BLaER1 treated with 17β-estradiol and CSF1 and Interleukin-3, amounts not matched to agents 10 nM and 100 nM (cell line): ENCODE measurements around the gene DCTN2.

ENCODE experiments used
- H3K27ac ChIP-seq, 11 experiments: shearing (Covaris generic); formaldehyde crosslinking; 2 replicates each; pipeline ENCODE4 v1.8.1; 2022
- H3K27me3 ChIP-seq, 11 experiments: shearing (Covaris generic); formaldehyde crosslinking; 2 replicates each; pipeline ENCODE4 v1.8.1; 2022
- H3K36me3 ChIP-seq, 11 experiments: shearing (Covaris generic); formaldehyde crosslinking; 2 replicates each; pipeline ENCODE4 v1.8.1; 2022
- H3K4me1 ChIP-seq, 10 experiments: shearing (Covaris generic); formaldehyde crosslinking; 2 replicates each; pipeline ENCODE4 v1.8.1; 2022
- H3K4me2 ChIP-seq, 11 experiments: shearing (Covaris generic); formaldehyde crosslinking; 2 replicates each; pipeline ENCODE4 v1.8.1; 2022
- H3K4me3 ChIP-seq, 10 experiments: shearing (Covaris generic); formaldehyde crosslinking; 2 replicates each; pipeline ENCODE4 v1.8.1; 2022
- H3K9ac ChIP-seq, 11 experiments: shearing (Covaris generic); formaldehyde crosslinking; 2 replicates each; pipeline ENCODE4 v1.8.1; 2022
- H3K9me3 ChIP-seq, 11 experiments: shearing (Covaris generic); formaldehyde crosslinking; replicated peaks in 1 of 11; 2 replicates each; pipeline ENCODE4 v1.8.1; 2022
- H4K20me1 ChIP-seq, 11 experiments: shearing (Covaris generic); formaldehyde crosslinking; 2 replicates each; pipeline ENCODE4 v1.8.1; 2022
- Cebpa-rat ChIP-seq, 11 experiments: shearing (Covaris generic); IDR thresholded peaks; 2 replicates each; pipeline ENCODE4 v1.8.1; 2022

Gene DCTN2

DNA sequence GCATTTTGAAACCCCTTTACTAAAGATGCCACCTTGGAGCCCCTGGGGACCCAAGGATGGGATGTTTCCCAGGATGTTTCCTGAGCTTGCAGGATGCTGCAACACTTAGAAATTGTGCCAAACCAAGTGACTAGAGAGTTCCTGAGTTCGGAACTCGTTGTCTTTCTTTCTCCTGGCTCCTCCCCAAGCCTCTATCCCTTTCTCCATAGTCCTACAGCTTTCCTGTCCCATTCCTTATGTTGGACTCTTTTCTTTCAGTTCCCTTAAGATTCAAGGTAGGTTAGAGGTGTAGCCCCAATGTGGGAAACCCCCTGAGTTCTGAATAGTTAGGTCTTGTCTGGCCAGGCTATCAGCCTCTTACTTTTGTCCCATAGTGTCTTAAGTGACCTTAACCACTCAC is 1.5 kb upstream of the DCTN2 start:
- H3K9ac ChIP-seq = no peak overlapping the region
- H3K27ac ChIP-seq = no peak overlapping the region
- no peak overlapping the region for H3K4me2 ChIP-seq
- peaks cover 43 to 57% (median 47%) of the 10 kb centered on the region in 11 experiments for H3K27me3 ChIP-seq
- TF ChIP-seq Cebpa-rat (IDR thresholded peaks at IDR 0.05) = no peak
- peaks cover 34 to 46% (median 40%) of the 10 kb centered on the region in 10 experiments for H3K4me1 ChIP-seq
- H4K20me1 ChIP-seq = peaks cover 0 to 16% (median 7%) of the 10 kb centered on the region in 11 experiments; a peak in 9 of 22 replicates
- peaks cover 0 to 12% (median 0%) of the 10 kb centered on the region in 11 experiments; a peak in 4 of 22 replicates for H3K36me3 ChIP-seq
- H3K4me3 ChIP-seq = no peak overlapping the region
- H3K9me3 ChIP-seq = no peaks in the 10 kb centered on the region

- Histone ChIP-seq H3K9ac (no peak overlapping the region), H3K27ac (no peak overlapping the region), H3K36me3 (peaks cover 0 to 12% (median 0%) of the 10 kb centered on the region in 11 experiments; a peak in 4 of 22 replicates), H3K27me3 (peaks cover 43 to 57% (median 47%) of the 10 kb centered on the region in 11 experiments), H3K9me3 (no peaks in the 10 kb centered on the region), H3K4me2 (no peak overlapping the region), H4K20me1 (peaks cover 0 to 18% (median 7%) of the 10 kb centered on the region in 11 experiments; a peak in 9 of 22 replicates), H3K4me3 (no peak overlapping the region), H3K4me1 (peaks cover 37 to 46% (median 40%) of the 10 kb centered on the region in 10 experiments)
- TF ChIP-seq Cebpa-rat (IDR thresholded peaks at IDR 0.05) = no peak
These were observed 972 bp upstream of the DCTN2 start for GRCh38 chr12:57548013-57548315.

GRCh38 chr12:57547288-57548012 is 458 bp upstream of the DCTN2 start:
- H4K20me1 ChIP-seq = peaks cover 0 to 19% (median 7%) of the 10 kb centered on the region in 11 experiments; a peak in 9 of 22 replicates
- TF ChIP-seq Cebpa-rat (IDR thresholded peaks at IDR 0.05) = no peak
- peak overlapping the region; percentile 88 to 98 (median 95); a peak in 21 of 22 replicates for H3K9ac ChIP-seq
- H3K27me3 ChIP-seq = peaks cover 43 to 52% (median 47%) of the 10 kb centered on the region in 11 experiments
- peak overlapping the region; percentile 19 to 98 (median 78); a peak in 21 of 22 replicates for H3K4me2 ChIP-seq
- H3K4me3 ChIP-seq = peak overlapping the region; percentile 79 to 99 (median 94)
- H3K9me3 ChIP-seq = no peaks in the 10 kb centered on the region
- H3K27ac ChIP-seq = peak overlapping the region in 5 of 11 experiments; percentile 86 to 96 (median 94); a peak in 9 of 22 replicates
- peaks cover 35 to 46% (median 44%) of the 10 kb centered on the region in 10 experiments for H3K4me1 ChIP-seq
- H3K36me3 ChIP-seq = peaks cover 0 to 16% (median 3%) of the 10 kb centered on the region in 11 experiments; a peak in 12 of 22 replicates

- no peak for TF ChIP-seq Cebpa-rat (IDR thresholded peaks at IDR 0.05)
- H3K4me1 ChIP-seq = peaks cover 35 to 52% (median 45%) of the 10 kb centered on the region in 10 experiments
- H3K36me3 ChIP-seq = peaks cover 10 to 31% (median 19%) of the 10 kb centered on the region in 11 experiments; a peak in 21 of 22 replicates
These were observed 1.1 kb downstream of the DCTN2 start for GRCh38 chr12:57545809-57546437.

DNA sequence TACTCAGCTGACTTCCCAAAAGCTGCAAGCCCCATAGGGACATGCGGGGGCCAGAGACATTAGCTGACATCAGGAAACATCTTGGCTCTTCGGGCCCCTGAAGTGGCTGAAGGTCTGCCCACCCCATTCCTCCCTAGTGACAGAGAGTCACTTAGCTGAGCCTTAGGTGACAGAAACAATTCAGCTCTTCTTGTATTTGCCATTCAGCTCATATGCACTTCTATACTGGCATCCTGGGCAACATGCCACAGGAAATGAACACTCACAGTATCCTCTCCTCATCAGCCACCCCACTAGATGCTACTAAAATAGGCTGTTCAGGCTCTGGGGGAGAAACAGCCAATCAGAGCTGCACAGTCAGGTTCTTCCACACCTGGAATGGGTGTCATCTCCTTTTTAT is 3.4 kb downstream of the DCTN2 start:
- H3K4me2 ChIP-seq = peak overlapping the region; percentile 59 to 98 (median 95)
- H3K27ac ChIP-seq = peak overlapping the region in 7 of 11 experiments; percentile 14 to 40 (median 25); a peak in 10 of 22 replicates
- no peak for TF ChIP-seq Cebpa-rat (IDR thresholded peaks at IDR 0.05)
- no peak overlapping the region for H3K4me3 ChIP-seq
- H3K27me3 ChIP-seq = peaks cover 12 to 15% (median 13%) of the 10 kb centered on the region in 11 experiments
- peaks cover 0 to 54% (median 10%) of the 10 kb centered on the region in 11 experiments; a peak in 12 of 22 replicates for H4K20me1 ChIP-seq
- peaks cover 19 to 53% (median 42%) of the 10 kb centered on the region in 11 experiments for H3K36me3 ChIP-seq
- H3K4me1 ChIP-seq = peaks cover 35 to 52% (median 45%) of the 10 kb centered on the region in 10 experiments
- no peaks in the 10 kb centered on the region for H3K9me3 ChIP-seq
- H3K9ac ChIP-seq = peak overlapping the region in 8 of 11 experiments; percentile 32 to 58 (median 41); a peak in 13 of 22 replicates

More at GRCh38 chr12:57545809-57546437, 1.1 kb downstream of the DCTN2 start:
- no peaks in the 10 kb centered on the region for H3K9me3 ChIP-seq
- peaks cover 35 to 38% (median 36%) of the 10 kb centered on the region in 11 experiments for H3K27me3 ChIP-seq
- H3K27ac ChIP-seq = peak overlapping the region; percentile 75 to 96 (median 89); a peak in 21 of 22 replicates
- H3K9ac ChIP-seq = peak overlapping the region; percentile 88 to 98 (median 95)
- peak overlapping the region; percentile 78 to 98 (median 95) for H3K4me2 ChIP-seq
- peak overlapping the region; percentile 79 to 99 (median 94) for H3K4me3 ChIP-seq
- peaks cover 0 to 30% (median 9%) of the 10 kb centered on the region in 11 experiments; a peak in 11 of 22 replicates for H4K20me1 ChIP-seq

GRCh38 chr12:57541717-57542116 is 5.3 kb downstream of the DCTN2 start:
- Histone ChIP-seq H3K4me2 (no peak overlapping the region), H4K20me1 (peaks cover 0 to 65% (median 10%) of the 10 kb centered on the region in 11 experiments; a peak in 12 of 22 replicates), H3K9ac (no peak overlapping the region), H3K4me3 (no peak overlapping the region), H3K4me1 (peaks cover 38 to 48% (median 41%) of the 10 kb centered on the region in 10 experiments), H3K9me3 (no peaks in the 10 kb centered on the region), H3K27ac (no peak overlapping the region), H3K27me3 (no peaks in the 10 kb centered on the region), H3K36me3 (peaks cover 27 to 66% (median 58%) of the 10 kb centered on the region in 11 experiments)
- no peak for TF ChIP-seq Cebpa-rat (IDR thresholded peaks at IDR 0.05)

GRCh38 chr12:57541001-57541400 is 6.0 kb downstream of the DCTN2 start:
- Histone ChIP-seq H3K4me3 (no peak overlapping the region), H4K20me1 (peaks cover 0 to 72% (median 10%) of the 10 kb centered on the region in 11 experiments; a peak in 12 of 22 replicates), H3K36me3 (peaks cover 34 to 72% (median 63%) of the 10 kb centered on the region in 11 experiments), H3K27ac (no peak overlapping the region), H3K4me2 (no peak overlapping the region), H3K9me3 (no peaks in the 10 kb centered on the region), H3K27me3 (no peaks in the 10 kb centered on the region), H3K9ac (no peak overlapping the region), H3K4me1 (peaks cover 33 to 43% (median 36%) of the 10 kb centered on the region in 10 experiments)
- TF ChIP-seq Cebpa-rat (IDR thresholded peaks at IDR 0.05) = no peak

GRCh38 chr12:57539134-57539768 is 7.7 kb downstream of the DCTN2 start:
- H3K4me3 ChIP-seq = no peak overlapping the region
- no peaks in the 10 kb centered on the region for H3K9me3 ChIP-seq
- no peak overlapping the region for H3K9ac ChIP-seq
- TF ChIP-seq Cebpa-rat (IDR thresholded peaks at IDR 0.05) = no peak
- H3K4me2 ChIP-seq = no peak overlapping the region
- peaks cover 52 to 86% (median 77%) of the 10 kb centered on the region in 11 experiments for H3K36me3 ChIP-seq
- no peaks in the 10 kb centered on the region for H3K27me3 ChIP-seq
- H3K27ac ChIP-seq = no peak overlapping the region
- peaks cover 16 to 25% (median 18%) of the 10 kb centered on the region in 10 experiments for H3K4me1 ChIP-seq
- H4K20me1 ChIP-seq = peaks cover 0 to 80% (median 7%) of the 10 kb centered on the region in 11 experiments; a peak in 12 of 22 replicates
